Lower leg skin (tissue), 3 donors: ENCODE results near the gene HCST.

Source experiments
- CTCF ChIP-seq, 3 donors: fragments of 450-650 bp; IDR thresholded peaks; one replicate each; pipeline ENCODE4 v1.5.1; 2016; ENCODE audit warnings: antibody characterized with exemption in 3 of 3, mild to moderate bottlenecking in 3 of 3, moderate library complexity in 2 of 3
- POLR2A ChIP-seq, 2 donors: fragments of 450-650 bp; IDR thresholded peaks; one replicate each; pipeline ENCODE4 v1.6.1; 2016 to 2017; ENCODE audit warnings: antibody characterized with exemption in 2 of 2, mild to moderate bottlenecking in 1 of 2, moderate library complexity in 1 of 2

DNA sequence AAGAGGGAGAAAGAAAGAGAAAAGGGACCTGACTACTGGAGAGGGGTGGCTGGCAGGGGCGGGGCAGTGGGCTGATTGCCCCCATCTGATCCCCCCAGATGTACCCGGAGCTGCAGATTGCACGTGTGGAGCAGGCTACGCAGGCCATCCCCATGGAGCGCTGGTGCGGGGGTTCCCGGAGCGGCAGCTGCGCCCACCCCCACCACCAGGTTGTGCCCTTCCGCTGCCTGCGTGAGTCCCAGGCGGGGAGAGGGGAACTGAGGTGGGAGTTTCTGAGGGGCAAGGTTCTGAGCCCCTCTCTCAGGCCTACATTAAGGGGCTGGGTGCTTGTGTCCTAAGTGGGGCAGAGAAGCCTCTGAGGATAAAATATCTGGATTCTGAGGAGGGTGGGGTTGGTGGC lies 31.5 kb upstream of the HCST start:
- no peak for TF ChIP-seq CTCF (IDR thresholded peaks at IDR 0.05)
- no peak for TF ChIP-seq POLR2A (IDR thresholded peaks at IDR 0.05)
